ENCODE results near the gene OSBPL5. TPM values are rescaled to one million over a fixed set of nuclear protein-coding genes. Genes with fewer than 3 reads are reported as not detected.

OSBPL5 gene
- total RNA-seq, 1 experiment from 2014 or later: 16.1 TPM

GRCh38 chr11:3191586-3192324, 26.6 kb upstream of the OSBPL5 start:
- H3K27me3 ChIP-seq (ENCODE audit: insufficient read depth, low read length): no peaks in the 10 kb centered on the region
- no peak overlapping the region for H2BK15ac ChIP-seq (ENCODE audit: low read depth, low read length)
- Mint-ChIP-seq H3K27ac (no peak overlapping the region), H3K36me3 (ENCODE audit: insufficient read depth in 1 of 3, low read depth in 3 of 3) (no peaks in the 10 kb centered on the region; a peak in 1 of 7 replicates), H3K4me3 (no peak overlapping the region), H3K9me3 (peaks cover 0 to 3% of the 10 kb centered on the region in 2 experiments; a peak in 2 of 5 replicates), H3K4me1 (peaks cover 43 to 61% of the 10 kb centered on the region in 2 experiments), H3K27me3 (ENCODE audit: low read depth) (peaks cover 12% of the 10 kb centered on the region)
- H2BK20ac ChIP-seq (ENCODE audit: low read depth, low read length, poor library complexity, severe bottlenecking): no peak overlapping the region
- H2BK12ac ChIP-seq (ENCODE audit: insufficient read length, low read depth, low read length): no peak overlapping the region
- H2AFZ ChIP-seq (ENCODE audit: low read length): no peak overlapping the region
- no peak for DNase-seq
- no peak for TF ChIP-seq CTCF (conservative IDR thresholded peaks at IDR 0.05)
- H3K18ac ChIP-seq (ENCODE audit: insufficient read length, low read depth, low read length): no peak overlapping the region
- no peak overlapping the region for H3K27ac ChIP-seq (ENCODE audit: insufficient read length, low read depth, low read length)
- no peak overlapping the region for H3K4ac ChIP-seq (ENCODE audit: low read depth, low read length)
- H4K20me1 ChIP-seq (ENCODE audit: control insufficient read depth, insufficient read depth, insufficient read length): no peaks in the 10 kb centered on the region
- no peak overlapping the region for H3T11ph ChIP-seq (ENCODE audit: low read length)
- no peak overlapping the region for H4K91ac ChIP-seq (ENCODE audit: insufficient read length, low read depth, low read length)
- no peak overlapping the region for H4K8ac ChIP-seq (replicated peaks; ENCODE audit: insufficient read length, low read depth, low read length)
- no CpG with 5 or more reads among the region's 19 CpGs for WGBS (ENCODE audit: extremely low coverage, insufficient read length, low lambda C conversion rate)
- H3K9ac ChIP-seq (ENCODE audit: extremely low read depth, insufficient read length, low read length): no peak overlapping the region
- H3K14ac ChIP-seq (ENCODE audit: insufficient read depth, low read length): no peak overlapping the region
- no peak overlapping the region for H3K4me2 ChIP-seq (ENCODE audit: insufficient read depth, insufficient read length, low read length)
- H3K4me1 ChIP-seq (ENCODE audit: insufficient read depth, low read length): peaks cover 6% of the 10 kb centered on the region; the same call in 1 of the 2 replicates
- H4K5ac ChIP-seq (ENCODE audit: insufficient read length, low read depth, low read length): no peak overlapping the region
- no peak overlapping the region for H2BK120ac ChIP-seq (ENCODE audit: low read depth, low read length, poor library complexity, severe bottlenecking)
- H2BK5ac ChIP-seq (ENCODE audit: insufficient read length, low read length): no peak overlapping the region
- no peak overlapping the region for H3K56ac ChIP-seq (ENCODE audit: insufficient read length, low read depth, low read length)
- H3K79me2 ChIP-seq (ENCODE audit: insufficient read depth, low read length): no peaks in the 10 kb centered on the region
- no peaks in the 10 kb centered on the region for H3K9me3 ChIP-seq (ENCODE audit: control insufficient read depth, low read depth, low read length)
- no peak overlapping the region for H3K23ac ChIP-seq (ENCODE audit: insufficient read length, low read depth, low read length)
- H3K79me1 ChIP-seq (ENCODE audit: insufficient read depth, low read depth, low read length, poor library complexity, severe bottlenecking): no peaks in the 10 kb centered on the region
- H3K23me2 ChIP-seq (ENCODE audit: insufficient read length, low read depth, low read length, poor library complexity, severe bottlenecking): no peaks in the 10 kb centered on the region
- no peak overlapping the region for H2AK5ac ChIP-seq (ENCODE audit: insufficient read length, low read length)
